Activated CD4-positive, CD25-positive, alpha-beta regulatory T cell treated with anti-CD3 and anti-CD28 coated beads, Interleukin-2, amount 50 U/mL, for 24 hours (primary cell): ENCODE results near the gene LRRTM4.
"Not testable (repeated sequence)": the region's sequence is repeated elsewhere in the genome, so short reads cannot be mapped to it uniquely, and the experiment has no call there.

Experiments used
- ATAC-seq, 2 donors: fragments of 150-1000 bp; cut with Tn5 transposase; one replicate each; pipeline ENCODE4 v1.10.0; 2021; ENCODE audit warnings: mild to moderate bottlenecking in 1 of 2, moderate library complexity in 1 of 2

LRRTM4 gene

DNA sequence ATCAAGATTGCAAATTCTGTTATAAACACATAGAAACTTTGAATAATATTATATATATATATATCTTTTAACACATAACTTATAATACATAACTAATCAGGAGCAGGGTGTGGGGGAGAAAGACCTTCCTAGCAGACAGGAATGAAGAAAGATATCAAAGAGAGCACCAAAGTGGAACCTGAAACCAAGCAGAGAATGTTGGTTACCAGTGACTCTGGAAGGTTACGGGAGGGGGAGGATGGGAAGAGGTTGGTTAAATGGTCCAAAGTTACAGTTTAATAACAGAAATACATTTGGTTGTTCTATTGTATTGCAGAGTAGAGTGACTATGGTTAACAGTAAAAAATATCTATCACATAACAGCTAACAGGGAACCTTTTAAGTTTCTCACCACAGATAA lies 366.7 kb downstream of the LRRTM4 start:
- ATAC-seq = no peak

- no peak for ATAC-seq
Measured at GRCh38 chr2:77149565-77149964, 372.6 kb downstream of the LRRTM4 start.

DNA sequence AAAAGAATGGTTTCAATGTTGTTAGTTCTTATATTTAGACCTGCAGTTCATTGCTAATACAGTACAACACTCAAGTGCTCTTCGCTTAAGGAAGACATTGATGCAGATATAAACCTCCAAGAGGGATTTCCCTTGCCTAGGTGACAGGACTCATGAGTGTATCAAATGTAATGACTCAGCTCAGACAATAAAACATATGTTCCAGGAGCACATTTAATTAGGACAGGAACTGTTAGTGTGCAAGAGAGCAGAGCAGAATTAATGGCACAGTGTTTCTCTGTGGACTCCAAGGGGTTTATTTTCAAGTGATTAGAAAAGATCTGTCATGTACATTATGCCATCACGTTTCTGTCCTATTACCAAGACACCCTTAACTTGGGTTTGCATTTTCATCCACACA lies 375.0 kb downstream of the LRRTM4 start:
- no peak for ATAC-seq

DNA sequence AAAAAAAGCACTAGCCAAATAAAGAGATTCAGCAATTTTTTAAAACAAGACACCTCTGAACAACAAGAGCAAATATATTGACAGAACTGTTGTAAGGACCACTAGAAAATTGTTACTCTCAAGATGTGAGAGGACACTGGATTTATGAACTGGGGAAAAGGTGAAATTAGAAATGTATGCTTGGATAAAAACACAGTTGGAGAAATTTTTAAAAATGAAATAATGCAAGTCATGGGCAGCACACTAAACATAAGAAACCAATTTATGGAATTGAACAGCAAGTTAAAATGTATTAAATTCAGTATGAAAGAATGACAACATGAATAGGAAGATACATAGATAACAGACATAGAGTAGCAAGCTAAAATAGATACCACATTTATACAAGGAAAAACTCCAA lies 377.4 kb downstream of the LRRTM4 start:
- no peak for ATAC-seq

GRCh38 chr2:77142141-77142540 lies 380.0 kb downstream of the LRRTM4 start:
- no peak for ATAC-seq

DNA sequence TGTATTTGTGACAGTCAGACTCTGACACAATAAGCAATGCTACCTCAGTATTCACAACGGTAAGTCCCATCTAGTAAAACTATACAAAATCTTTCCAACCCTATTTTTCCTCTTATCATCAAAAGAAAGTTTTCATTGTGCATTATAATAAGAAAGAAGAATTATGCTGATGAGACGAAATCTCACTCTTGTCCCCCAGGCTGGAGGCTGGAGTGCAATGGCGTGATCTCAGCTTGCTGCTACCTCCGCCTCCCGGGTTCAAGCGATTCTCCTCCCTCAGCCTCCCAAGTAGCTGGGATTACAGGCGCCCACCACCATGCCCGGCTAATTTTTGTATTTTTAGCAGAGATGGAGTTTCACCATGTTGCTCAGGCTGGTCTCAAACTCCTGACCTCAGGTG lies 393.7 kb downstream of the LRRTM4 start:
- ATAC-seq = not testable (repeated sequence)

DNA sequence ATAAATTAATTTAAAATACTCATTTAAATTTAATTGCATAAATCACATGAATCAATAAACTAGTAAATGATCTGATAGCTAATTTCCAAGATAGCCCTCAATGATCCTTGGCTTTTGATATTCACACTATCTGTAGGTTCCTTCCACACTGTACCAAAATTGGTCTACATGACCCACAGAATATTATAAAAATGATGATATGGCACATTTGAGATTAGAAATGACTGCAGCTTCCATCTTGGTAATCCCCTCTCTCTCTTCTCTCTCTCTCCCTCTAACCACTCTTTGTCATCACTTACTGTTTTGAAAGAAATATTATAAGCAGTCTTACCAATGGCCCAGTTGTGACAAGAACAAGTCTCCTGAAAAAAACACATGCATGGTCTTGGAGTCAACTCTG lies 394.8 kb downstream of the LRRTM4 start:
- no peak for ATAC-seq

DNA sequence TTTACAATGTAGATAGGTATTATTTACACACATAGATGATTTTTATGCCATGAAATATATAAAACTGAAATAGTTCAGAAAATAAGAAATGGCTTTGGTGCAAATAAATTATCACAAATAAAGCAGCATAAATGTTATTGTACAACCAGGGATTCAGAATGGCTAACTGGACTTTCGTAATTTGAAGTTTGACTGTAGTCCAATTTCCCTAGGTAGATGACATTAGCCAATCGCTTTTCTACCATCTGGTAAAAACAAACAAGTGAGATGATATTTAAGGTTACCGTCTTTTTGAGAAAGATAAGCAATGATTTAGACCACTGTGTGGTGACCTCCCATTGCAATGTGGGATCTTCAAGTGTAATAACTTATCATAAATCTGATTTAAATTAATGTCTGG lies 400.7 kb downstream of the LRRTM4 start:
- ATAC-seq = no peak

DNA sequence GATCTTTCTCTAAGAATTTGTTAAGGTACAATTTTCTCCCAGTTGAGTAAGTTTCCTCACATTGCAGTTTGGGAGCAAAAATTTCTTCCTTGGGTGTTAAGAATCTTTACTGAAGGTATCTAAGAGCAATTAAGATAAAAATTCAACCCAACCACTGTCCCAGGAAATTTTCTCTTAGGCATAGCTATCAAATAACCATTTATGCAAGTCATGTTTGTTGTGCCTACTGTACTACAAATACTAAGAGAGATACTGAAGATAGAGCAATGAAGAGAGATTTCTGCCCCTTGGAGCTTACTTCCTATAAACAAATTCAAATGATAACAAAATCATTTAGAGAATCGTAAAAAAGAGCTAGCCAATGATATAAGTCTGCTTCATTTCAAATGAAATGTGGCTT lies 402.8 kb downstream of the LRRTM4 start:
- no peak for ATAC-seq

- no peak for ATAC-seq
Measured at GRCh38 chr2:77108915-77109314, 413.3 kb downstream of the LRRTM4 start.

DNA sequence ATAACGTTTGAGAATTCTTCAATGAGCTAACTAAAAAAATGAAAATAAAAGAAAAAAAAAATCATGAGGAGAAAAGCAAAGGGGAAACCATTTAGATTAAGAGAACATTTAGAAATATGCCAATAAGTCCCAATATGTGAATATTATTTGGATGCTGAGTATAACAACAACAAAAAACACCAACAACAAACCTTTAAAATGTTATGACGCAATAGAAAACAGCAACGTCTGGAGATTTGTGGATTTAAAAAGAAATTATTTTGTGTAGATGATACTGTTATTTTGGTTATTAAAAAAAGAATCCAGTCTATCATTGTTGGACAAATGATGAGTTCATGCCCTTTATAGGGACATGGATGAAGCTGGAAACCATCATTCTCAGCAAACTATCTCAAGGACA lies 417.2 kb downstream of the LRRTM4 start:
- no peak for ATAC-seq

GRCh38 chr2:77104554-77104953 lies 417.6 kb downstream of the LRRTM4 start:
- no peak for ATAC-seq

- ATAC-seq = no peak
Measured at GRCh38 chr2:77102927-77103326, 419.2 kb downstream of the LRRTM4 start.

DNA sequence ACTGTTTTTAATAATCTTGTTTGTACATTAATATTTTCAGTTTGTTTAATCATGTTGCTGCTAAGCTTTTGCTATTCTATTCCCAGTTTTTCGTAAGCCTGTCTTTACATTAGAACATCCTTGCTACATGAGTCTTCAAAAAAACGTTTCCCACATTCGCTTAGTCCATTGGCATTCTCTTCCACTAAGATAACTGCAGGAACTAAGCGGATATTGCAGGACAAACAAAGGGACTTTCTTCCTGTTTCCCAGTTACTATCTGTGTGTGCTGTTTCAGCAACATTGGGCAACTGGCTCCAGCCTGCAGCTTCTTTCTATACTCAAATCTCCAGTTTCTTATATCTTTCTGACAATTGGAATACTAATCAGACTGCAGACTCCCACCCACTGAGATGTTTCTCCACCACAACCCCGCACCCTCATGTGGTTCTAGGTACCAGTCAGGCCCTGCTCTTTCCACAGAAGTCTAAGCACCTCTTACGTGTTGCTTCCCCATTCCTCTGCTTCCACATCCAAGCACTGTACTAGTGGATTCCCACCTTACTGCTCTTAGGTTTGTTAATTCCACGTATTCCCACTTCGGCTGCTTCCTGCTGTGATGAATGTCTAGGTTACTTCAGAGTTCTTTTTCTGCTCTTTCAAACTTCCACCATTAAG lies 420.3 kb downstream of the LRRTM4 start:
- no peak for ATAC-seq

- ATAC-seq = no peak
Measured at GRCh38 chr2:77099961-77100360, 422.2 kb downstream of the LRRTM4 start.

- not testable (repeated sequence) for ATAC-seq
Measured at GRCh38 chr2:77095525-77095924, 426.7 kb downstream of the LRRTM4 start.

DNA sequence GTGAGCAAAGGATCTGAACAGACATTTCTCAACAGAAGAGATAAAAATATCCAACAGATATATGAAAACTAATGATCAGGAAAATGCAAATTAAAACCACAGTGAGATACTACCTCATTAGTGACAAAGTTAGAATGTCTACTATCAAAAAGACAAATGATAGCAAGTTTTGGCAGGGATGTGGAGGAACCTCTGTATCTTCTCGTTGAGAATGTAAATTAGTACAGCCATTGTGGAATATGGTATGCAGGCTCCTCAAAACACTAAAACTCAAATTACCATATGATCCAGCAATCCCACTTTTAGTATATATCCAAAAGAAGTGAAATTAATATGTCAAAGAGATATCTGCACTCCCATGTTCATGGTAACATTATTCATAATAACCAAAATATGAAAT lies 427.1 kb downstream of the LRRTM4 start:
- no peak for ATAC-seq

GRCh38 chr2:77088424-77088823 lies 433.8 kb downstream of the LRRTM4 start:
- not testable (repeated sequence) for ATAC-seq

DNA sequence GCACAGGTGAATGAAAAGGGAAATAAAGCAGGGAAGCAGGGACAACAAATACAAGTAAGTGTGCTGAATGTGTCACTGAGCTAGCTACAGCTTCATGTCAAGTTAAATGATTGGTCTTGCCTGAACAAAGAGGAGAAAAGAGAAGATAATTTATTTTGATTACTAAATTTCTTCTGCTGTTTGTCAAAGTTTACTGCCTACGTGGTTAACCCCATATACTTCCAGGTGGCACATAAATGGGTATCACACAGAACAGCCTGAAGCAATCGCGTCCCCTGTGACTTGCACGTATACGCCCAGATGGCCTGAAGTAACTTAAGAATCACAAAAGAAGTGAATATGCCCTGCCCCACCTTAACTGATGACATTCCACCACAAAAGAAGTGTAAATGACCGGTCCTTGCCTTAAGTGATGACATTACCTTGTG lies 434.2 kb downstream of the LRRTM4 start:
- ATAC-seq = no peak

- no peak for ATAC-seq
Measured at GRCh38 chr2:77086478-77086877, 435.7 kb downstream of the LRRTM4 start.

- no peak for ATAC-seq
Measured at GRCh38 chr2:77086051-77086450, 436.1 kb downstream of the LRRTM4 start.

DNA sequence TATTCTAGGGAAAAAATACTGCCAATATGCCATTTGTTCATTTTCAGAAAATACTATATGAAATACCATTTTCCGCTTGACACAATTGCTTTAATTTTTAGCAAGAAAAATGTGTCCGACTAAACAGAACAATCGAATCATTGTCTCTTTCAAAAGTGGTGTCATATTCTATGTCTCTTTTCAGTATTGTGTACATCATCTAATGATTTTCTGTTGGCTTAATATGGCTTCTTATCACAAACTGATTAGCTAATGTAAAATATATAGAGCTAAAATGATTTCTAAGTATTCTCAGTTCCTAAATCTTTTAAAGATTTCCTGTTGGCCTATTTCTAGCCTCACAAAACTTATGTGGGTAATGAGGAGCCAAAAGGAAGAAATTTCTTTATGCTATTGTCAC lies 436.6 kb downstream of the LRRTM4 start:
- no peak for ATAC-seq

GRCh38 chr2:77081597-77081996 lies 440.6 kb downstream of the LRRTM4 start:
- no peak for ATAC-seq

DNA sequence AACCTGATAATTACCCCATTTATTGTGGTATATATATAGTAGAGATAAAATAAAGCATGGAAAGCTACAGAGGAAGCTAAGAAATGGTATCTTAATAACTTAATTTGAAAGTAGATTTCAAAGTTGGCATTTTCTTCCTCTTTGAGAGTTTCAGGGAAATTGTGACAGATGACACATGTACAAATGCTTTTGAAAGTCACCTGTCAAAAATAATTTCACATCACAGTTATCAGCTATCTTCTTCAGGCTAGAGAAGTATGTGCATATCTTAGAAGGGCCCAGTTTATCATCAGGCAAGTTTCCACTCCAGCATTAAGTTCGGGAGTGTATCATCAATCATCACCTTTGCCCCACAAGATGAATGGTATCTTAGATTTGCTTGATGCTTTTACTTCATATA lies 457.9 kb downstream of the LRRTM4 start:
- no peak for ATAC-seq

DNA sequence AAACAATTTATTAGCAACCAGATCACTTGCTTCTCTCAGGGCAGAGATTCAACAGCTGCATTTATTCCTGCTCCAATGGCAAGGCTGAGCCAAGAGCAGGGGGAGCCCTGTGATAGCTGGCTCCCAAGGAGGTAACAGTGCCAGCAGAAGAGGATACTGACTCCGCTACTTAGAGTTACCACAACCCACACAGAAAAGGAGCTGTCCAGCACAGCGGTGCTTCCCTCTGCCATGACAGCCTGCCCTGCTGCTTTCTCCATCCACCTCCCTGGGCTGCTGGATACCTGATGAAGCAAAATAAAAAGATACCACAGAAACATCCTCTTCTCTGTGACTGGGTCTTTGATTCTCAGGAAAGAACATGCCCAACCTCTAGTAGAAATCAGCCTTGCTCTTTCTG lies 467.2 kb downstream of the LRRTM4 start:
- ATAC-seq = no peak
